NB4 (cell line): Measurements from ENCODE around the gene HDGFL3.
"Not testable (repeated sequence)": the region's sequence is repeated elsewhere in the genome, so short reads cannot be mapped to it uniquely, and the experiment has no call there.

ENCODE experiments used
- DNase-seq: peaks from one replicate; pipeline ENCODE4 v3.0.0; 2010; ENCODE audit warnings: low read depth
- H3K4me3 ChIP-seq: one replicate; pipeline ENCODE4 v1.5.1; 2011; ENCODE audit warnings: mild to moderate bottlenecking, low read depth, low read length, moderate library complexity
- MAX ChIP-seq: IDR thresholded peaks from 2 replicates; pipeline ENCODE4 v1.6.1; 2011; ENCODE audit warnings: low read depth, low read length
- MYC ChIP-seq: IDR thresholded peaks from 2 replicates; pipeline ENCODE4 v1.6.1; 2011; ENCODE audit warnings: low read depth, low read length
- POLR2A ChIP-seq: IDR thresholded peaks from 2 replicates; pipeline ENCODE4 v1.6.1; 2011; ENCODE audit warnings: mild to moderate bottlenecking; ENCODE audit not compliant: insufficient read length; ENCODE audit errors: extremely low read depth
- TF ChIP-seq, protein P1 (sequence below): IDR thresholded peaks from one replicate; pipeline ENCODE4 v1.5.1; 2012; ENCODE audit warnings: low read depth, low read length

HDGFL3 gene

DNA sequence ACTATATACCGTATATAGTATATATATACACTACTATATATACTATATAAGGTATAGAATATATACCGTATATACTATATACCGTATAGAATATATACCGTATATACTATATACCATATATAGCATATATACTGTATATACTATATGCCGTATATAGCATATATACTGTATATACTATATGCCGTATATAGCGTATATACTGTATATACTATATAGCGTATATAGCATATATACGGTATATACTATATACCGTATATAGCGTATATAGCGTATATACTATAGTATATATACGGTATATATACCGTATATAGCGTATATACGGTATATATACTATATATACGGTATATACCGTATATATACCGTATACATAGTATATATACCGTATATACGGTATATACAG is 22.6 kb upstream of the HDGFL3 start:
- DNase-seq: no peak
- TF ChIP-seq MAX: no peak
- TF ChIP-seq POLR2A: no peak
- TF ChIP-seq, protein P1, sequence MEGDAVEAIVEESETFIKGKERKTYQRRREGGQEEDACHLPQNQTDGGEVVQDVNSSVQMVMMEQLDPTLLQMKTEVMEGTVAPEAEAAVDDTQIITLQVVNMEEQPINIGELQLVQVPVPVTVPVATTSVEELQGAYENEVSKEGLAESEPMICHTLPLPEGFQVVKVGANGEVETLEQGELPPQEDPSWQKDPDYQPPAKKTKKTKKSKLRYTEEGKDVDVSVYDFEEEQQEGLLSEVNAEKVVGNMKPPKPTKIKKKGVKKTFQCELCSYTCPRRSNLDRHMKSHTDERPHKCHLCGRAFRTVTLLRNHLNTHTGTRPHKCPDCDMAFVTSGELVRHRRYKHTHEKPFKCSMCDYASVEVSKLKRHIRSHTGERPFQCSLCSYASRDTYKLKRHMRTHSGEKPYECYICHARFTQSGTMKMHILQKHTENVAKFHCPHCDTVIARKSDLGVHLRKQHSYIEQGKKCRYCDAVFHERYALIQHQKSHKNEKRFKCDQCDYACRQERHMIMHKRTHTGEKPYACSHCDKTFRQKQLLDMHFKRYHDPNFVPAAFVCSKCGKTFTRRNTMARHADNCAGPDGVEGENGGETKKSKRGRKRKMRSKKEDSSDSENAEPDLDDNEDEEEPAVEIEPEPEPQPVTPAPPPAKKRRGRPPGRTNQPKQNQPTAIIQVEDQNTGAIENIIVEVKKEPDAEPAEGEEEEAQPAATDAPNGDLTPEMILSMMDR: no peak
- TF ChIP-seq MYC: no peak
- H3K4me3 ChIP-seq: no peak overlapping the region

- TF ChIP-seq MAX: no peak
- TF ChIP-seq POLR2A: no peak
- no peak for TF ChIP-seq MYC
- TF ChIP-seq, protein P1: no peak
- DNase-seq: no peak
- H3K4me3 ChIP-seq: no peak overlapping the region
Measured at GRCh38 chr15:83225449-83225848, 17.8 kb upstream of the HDGFL3 start.

DNA sequence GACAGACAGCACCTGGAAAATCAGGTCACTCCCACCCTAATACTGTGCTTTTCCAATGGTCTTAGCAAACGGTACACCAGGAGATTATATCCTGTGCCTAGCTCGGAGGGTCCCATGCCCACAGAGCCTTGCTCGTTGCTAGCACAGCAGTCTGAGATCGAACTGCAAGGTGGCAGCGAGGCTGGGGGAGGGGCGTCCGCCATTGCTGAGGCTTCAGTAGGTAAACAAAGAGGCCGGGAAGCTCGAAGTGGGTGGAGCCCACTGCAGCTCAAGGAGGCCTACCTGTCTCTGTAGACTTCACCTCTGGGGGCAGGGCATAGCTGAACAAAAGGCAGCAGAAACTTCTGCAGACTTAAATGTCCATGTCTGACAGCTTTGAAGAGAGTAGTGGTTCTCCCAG is 14.2 kb upstream of the HDGFL3 start:
- H3K4me3 ChIP-seq, DNase-seq: not testable (repeated sequence)

- TF ChIP-seq, protein P1: no peak
- TF ChIP-seq MYC (no peak), POLR2A (no peak), MAX (no peak)
- no peak overlapping the region for H3K4me3 ChIP-seq
- no peak for DNase-seq
Measured at GRCh38 chr15:83219026-83219425, 11.4 kb upstream of the HDGFL3 start.

DNA sequence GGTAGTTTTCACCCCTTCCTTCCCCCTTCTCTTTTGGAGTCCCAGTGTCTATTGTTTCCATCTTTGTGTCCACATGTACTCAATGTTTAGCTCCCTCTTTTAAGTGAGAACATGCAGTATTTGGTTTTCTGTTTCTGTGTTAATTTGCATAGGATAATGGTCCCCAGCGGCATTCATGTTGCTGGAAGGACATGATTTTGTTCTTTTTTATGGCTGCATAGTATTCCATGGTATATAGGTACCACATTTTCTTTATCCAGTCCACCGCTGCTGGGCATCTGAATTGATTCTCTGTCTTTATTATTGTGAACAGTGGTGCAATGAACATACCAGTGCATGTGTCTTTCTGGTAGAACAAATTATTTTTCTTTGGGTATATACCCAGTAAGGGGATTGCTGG is 7.7 kb upstream of the HDGFL3 start:
- DNase-seq: no peak
- TF ChIP-seq, protein P1: no peak
- no peak for TF ChIP-seq MAX
- no peak for TF ChIP-seq POLR2A
- TF ChIP-seq MYC: no peak
- H3K4me3 ChIP-seq: no peak overlapping the region

GRCh38 chr15:83210619-83211018 is 3.0 kb upstream of the HDGFL3 start:
- DNase-seq: no peak
- no peak overlapping the region for H3K4me3 ChIP-seq
- TF ChIP-seq, protein P1: no peak
- no peak for TF ChIP-seq POLR2A
- TF ChIP-seq MYC: no peak
- TF ChIP-seq MAX: no peak
